Measurements from ENCODE around the gene RPUSD4.

RPUSD4 gene

DNA sequence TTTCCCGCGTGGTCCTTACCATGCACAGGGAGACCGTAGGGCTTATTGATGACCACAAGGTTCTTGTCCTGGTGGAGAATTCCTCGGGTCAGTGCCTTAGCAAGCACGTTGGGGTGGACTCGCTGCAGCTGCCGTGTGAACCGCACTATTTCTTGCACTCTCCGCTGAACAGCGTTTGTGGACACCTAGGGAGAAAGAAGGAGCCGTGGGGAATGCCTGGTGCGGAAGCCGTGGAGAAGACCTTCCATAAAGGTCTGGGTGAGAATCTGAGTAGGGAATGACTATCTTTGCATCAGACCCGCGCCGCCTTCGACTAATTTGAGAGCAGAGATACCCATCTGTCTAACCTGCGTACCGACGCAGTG, 597 bp downstream of the RPUSD4 start:
- DNase-seq: no peak

DNA sequence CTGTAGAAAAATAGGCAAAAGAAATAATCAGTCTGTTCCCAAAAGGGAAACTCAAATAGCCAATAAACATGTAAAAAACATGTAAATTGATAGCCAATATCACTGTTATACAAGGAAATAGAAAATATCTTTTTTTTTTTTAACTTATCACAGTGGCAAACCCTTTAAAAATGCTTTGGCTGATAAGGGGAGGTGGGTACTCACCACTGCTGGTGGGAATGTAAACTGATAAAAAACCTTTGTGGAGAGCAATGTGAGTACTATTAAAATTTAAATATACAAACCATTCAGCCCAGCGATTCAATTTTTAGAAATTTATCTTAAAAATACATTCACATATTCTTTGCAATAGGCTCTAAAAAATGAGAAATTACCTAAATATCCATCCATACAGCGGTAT, 3.6 kb downstream of the RPUSD4 start:
- DNase-seq: no peak

DNA sequence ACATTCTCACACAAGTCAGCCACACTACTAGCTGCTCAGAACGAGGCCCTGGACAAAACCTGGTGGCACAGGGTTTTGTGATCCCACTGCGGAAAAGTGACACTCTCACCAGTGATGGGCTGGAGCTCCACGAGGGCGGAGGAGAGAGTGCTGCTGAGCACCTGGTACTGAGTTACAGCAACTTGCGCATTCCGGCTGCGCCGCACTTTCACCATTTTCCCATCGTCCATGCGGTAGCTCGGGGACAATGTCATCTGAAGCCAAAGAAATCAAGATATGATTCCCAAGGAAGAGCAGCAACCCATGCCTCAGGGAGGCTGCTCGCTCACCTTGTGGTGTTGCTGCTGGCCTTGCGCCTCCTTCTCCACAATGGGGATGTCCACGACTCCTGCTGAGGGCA, 6.1 kb downstream of the RPUSD4 start:
- DNase-seq: no peak

DNA sequence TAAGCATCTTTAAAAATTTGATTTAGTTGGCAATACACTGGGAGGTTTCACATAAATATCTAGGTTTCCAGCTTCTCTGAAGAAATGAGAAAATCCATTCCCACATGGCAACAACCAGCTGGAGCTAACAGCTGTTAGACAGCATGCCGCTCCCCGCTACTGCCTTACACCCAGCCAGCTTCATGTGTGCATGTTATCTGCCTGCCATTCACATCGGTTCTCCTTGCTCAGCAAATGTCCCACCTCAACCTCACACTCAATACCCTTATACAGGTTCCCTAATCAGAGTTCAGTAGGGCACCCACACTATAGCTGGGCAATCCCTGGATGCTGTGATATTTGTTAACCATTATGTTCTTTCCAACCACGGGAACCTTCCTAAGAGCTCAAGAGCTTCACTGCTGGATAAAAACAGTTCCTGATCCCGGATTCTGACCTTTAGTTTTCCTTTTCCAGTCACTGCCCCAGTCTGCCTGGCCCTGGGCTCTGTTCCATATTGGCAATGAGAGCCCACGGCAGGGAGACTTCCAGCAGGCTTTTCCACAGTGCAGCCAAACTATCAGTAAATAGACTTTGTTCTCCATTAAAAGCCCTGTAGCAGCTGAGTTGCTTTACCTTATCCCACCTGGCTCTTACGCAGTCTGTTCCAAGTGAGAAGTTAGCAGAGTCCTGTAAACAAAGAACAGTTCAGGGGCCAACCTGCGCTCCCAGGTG, 8.6 kb downstream of the RPUSD4 start:
- no peak for DNase-seq

DNA sequence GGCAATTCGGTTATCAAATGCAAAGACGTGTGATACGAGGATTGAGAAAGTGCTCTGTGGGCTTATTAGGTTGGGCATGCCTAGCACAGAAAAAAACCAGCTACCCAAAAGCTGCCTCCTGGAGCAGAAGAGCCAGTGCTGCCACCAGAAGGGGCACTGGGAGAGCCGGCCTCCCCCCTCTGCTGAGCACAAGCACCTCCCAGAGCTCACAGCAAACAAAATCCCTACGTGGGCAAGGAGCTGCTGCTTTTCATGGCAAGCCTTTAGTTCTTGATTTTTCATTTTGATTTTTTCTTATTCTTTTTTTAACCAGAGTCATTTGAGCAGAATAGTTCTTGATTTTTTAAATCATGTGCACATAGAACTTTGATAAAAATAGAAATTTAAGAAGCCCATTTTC, 12.8 kb downstream of the RPUSD4 start:
- DNase-seq: no peak

DNA sequence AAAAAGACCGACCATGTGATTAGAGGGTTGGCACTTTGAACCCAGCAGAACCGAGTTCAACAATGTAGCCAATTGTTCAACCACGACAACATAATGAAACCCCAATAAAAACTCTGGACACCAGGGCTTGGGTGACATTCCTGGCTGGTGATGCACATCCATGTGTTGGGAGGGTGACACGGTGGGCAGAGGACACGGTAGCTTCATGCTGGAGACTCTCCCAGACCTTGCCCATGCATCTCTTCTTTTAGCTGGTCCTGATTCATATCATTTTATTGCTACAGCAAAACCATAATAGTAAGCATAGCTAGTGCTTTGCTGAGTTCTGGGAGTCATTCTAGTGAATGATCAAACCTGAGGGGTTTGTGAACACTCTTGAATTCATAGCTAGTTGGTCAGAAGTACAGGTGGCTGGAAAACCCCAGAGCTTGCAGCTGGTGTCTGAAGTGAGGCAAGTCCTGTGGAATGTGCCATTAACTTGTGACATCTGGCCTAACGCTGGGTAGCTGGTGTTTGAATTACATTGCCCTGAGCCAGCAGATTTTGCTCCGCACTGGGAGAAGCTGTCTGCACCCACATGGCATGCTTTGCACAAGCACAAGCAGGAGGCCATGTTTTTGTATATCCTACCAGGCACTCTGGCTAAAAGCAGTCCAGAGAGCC, 14.0 kb downstream of the RPUSD4 start:
- DNase-seq: no peak

DNA sequence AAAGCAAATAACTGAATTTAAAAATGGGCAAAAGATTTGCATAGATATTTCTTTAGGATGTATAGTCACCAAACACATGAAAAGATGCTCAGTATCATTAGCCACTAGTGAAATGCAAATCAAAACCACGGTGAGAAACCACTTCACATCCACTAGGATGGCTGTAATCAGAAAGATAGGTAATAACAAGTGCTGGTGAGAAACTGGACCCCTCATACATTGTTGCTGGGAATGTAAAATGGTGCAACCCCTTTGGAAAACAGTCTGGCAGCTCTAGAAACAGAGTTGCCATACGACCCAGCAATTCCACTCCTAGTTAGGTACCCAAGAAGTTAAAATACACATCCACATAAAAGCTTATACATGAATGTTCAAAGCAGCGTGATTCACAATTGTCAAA, 16.3 kb downstream of the RPUSD4 start:
- DNase-seq: no peak

DNA sequence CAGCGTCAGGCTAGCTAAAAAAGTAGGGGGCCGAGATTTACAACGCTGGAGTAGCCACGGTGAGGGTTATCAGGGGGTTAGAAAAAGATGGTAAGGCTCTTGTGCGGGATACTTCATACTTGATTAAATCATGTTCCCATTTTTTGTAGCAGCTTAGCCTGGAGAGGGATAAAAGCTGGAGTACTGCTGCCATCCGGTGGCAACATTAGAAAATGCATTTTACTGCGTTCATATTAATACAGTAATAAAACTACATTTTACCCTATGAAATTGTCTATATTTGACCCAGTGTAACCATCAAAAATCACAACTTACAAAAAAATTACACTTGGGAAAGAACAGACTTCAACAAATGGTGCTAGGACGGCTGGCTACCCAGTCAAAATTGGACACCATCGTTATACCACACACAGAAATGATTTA, 17.3 kb downstream of the RPUSD4 start:
- peak; percentile 4 for DNase-seq

DNA sequence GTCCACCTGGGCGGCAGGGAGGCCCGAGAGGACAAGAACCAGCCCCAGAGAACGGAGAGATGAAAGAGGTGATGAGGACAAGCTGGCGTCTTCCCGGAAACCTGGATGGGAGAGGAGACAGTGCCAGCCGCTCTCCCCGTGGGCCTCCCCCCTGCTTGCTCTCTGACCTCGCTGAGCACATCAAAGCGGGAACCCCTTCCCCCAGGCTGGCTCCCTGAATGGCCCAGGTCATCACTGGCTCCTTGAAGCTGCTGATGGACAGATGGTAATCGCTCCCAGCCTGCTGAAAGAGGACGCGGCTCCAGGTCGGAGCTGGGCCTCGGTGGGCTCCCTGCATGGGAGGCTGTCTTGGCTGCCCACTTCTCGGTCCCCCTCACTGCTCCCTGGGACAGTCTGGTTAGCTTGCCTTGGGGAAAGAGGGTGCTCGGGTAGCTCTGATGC, 18.4 kb downstream of the RPUSD4 start:
- no peak for DNase-seq

DNA sequence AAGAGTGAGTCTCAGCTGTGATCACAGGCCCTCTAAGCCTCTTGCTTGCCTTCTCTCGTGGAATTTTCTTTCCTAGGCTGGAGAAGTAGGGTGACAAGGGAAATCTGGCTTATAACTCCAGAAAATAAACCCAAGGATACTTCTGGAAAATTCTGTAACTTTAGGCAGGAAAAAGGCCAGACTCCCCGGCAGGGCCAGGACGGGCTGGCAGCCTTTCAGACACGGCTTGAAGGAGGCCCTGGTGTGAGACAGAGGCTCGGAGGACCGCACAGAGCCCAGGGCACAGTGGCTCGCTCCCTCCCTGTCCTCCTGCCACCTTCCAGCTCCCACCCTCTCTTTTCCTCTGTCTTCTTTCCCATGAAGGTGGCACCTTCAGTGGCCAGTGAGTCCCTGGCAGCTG, 19.1 kb downstream of the RPUSD4 start:
- DNase-seq: no peak

DNA sequence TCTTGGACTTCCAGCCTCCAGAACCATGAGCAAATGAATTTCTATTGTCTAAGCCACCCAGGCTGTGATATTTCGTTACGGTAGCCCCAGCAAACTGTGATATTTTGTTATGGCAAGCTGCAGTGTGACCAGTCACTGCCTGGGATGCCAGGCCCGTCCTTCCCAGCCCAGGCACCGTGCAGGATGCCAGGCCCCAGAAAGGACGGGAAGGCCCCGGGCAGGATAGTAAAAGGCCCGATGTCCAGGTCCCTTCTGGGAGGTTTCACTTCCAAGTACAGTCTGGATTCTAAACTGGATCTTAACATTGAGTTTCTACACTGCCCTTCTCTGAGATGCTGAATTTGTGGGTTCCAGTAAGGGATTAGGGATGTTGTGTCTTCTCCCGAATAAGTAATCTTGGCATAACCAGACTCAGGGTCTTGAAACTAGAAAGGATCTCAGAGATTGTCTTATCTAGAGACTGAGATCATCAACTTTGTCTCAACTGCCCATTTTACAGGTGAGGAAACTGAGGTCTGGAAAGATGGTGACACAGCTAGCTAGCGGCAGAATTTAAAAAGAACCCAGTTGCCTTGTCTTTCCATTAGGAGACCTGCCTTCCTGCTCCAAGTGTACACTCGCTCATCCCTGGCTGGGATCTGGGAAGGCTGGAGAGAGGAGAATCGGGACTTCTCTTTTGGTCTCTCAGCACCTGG, 19.9 kb downstream of the RPUSD4 start:
- DNase-seq: no peak

DNA sequence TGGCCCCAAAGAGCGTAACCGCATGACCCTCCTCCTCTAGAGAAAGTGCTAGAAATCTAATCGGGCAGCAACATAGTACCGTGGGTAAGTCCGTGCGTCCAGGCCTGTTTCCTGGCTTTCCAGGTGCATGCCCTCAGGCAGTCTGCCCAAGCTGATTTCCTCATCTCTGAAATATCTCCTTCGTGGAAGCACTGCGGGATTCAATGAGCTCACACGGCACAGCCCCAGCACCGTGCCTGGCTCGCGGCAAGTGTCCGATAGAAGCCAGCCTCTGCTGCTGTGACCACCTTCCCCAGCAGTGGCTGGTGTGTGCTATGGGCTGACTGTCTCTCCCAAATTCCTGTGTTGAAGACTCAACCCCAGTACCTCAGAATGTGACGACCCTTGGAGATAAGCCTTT, 20.7 kb downstream of the RPUSD4 start:
- DNase-seq: no peak

DNA sequence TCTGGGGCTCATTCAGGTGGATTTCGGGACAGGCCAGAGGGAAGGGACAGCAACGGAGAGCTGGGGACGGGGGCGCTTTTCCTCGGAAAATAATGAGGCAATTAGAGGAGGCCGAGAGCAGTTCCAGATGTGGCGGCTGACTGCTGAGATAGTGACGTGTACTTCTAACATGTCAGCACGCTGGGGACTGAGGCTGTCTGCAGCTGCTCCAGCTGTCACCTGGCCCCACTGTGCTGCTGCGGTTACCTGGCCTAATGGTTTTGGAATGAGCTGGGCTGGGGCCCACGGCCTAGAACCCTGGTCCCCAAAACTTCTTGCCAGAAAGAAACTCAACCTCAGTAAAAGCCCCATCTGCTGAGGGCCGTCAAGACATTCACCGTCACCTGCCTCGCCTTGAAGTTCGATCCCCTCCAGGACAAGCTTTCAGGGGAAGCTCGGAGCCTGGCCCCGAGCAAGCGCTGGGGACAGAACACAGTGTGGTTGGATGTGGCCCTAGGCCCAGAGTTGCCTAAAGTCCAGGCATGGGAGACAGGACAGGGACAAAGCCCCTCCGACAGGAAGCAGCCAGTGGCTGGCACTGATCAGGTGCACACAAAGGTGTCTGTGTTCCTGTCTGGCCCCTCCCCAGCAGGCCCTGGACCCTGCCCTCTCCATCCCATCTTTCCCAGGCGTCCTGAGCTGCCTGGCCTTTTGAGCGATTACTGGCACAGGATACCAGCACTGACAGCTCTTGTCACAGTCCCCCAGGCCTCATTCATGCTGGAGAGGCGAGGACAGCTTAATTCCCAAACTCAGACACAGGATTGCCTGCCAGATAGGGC, 22.1 kb downstream of the RPUSD4 start:
- no peak for DNase-seq

DNA sequence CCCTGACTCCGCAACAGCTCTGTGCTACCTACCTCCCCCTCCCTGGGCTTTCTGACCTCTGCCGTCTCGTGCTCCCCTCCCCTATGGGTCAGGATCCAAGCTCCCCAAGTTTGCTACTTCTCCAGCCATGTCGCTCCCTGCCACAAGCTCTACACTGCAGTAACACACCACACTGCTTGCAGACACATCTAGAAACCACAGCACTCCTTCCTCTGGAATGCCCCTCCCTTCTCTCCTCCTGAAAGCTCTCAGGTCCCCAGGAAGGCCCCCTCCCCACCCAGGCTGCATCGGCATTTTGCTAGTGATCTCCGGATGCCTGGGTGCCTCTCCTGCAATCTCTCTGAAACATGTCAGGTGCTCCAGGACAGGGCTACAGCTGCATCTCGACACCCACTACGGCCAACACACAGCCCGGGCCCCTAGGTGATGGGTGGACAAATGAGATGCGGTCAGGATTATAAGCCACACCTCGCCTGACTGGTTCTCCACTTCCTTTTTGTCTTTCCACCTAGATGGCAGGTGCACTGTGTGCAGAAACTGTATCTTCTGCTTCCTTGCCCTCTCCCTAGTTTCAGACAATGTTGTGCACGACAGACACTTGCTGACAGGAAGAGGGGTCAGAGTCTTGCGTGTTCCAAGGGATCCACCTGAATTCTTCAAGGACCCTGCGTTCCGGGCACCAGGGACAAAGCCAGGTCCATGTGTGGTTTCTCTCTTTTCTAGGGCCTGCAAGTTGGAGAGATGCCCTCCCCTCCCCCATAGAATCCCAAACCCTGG, 22.9 kb downstream of the RPUSD4 start:
- no peak for DNase-seq

DNA sequence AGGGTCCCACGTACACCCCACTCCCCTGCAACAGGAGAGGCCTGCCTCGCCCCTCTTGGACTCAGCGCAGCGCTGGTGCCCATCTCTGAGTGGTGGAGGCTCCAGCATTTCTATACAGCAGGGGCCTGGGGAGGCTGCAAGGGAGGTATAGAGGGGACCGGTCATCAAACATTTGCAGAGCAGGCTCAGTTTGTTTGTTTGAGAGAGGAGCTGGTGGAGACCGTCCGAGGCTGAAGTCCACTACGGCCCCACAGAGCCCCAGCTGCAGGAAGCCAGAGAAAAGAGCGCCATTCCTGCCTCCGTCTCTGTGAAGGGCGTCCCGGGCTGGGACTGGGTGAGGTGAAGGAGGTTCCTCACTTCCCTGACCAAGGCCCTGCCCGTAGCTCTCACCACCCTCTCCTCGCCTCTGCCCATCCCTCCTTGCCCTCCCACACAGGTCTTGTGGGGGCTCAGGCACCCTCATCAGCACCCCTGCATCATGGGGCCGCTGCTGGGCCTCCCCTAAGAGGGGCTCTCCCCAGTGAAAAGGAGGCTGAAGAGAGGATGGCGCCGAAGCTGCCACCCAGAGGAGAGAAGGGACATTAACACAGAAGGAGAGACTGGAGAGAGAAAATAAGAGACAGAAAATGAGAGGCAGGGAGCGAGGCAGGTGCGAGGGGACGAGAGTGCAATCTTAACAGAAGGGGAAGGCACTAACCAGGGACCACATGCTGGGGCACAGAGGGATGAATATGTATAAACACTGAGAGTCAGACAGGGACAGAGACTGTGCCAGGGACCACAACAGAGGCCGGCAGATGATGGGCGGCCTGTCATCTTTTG, 24.5 kb downstream of the RPUSD4 start:
- no peak for DNase-seq

DNA sequence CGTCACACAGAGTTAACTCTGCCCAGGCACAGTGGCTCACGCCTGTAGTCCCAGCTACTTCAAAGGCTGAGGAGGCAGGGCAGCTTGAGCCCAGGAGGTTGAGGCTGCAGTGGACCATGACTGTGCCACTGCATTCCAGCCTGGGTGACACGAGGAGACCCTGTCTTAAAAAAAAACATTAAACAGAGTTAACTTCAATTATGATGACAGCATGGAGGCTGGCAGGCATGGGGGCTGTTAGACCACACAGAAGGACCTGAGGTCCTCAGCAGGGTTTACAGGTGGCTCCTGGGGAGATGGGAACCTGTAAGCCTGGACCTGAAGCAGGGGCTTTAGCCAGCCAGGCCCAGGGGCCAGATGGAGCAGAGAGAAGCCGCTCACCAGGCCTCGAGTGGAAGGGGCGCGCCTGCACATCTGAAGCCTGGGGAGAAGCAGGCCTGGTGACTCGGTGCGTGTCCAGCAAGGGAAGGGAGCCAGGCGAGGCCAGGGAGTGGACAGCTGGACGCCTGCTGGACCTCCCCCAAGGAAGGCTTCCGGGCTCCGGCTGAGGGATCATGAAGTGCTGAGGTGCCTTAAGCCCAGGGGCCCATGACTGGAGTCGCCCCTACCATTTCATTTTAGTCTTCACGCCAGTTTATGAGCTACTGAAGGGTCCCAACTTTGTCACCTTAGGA, 25.3 kb downstream of the RPUSD4 start:
- no peak for DNase-seq

DNA sequence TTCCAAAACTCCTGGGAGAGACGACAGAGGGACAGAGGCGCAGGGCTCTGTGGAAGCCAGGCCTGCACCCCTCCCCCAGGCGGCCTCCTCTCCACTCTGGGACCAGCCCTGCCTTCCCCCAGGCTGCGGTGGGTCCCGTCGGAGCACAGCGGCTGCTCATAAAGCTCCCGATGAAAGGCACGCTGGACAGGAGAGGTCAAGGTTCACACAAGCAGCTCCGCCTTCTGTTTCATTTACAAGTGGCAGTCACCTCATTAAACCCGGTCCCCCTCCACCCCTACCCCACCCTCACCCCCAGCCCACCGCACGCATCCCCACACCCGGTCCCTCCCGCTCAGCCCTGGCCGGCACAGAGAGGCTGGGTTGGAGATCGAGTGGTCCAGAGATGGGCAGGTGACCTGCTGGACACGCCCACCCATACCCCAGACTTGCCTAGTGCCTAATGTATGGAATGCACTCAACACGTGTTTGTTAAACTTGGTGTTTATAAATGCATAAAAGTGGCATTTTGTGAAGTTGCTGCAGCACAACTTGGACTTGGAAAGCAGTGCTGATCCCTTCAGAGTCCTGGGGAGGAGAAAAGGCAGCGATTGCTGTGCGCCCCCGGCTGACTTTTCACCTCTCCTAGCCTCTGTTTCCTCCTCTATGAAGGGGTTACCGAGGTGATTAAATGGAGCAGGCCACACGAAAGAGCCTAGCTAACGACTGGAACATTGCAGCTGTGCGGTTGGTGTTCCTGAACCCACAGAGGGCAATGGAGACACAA, 26.0 kb downstream of the RPUSD4 start:
- DNase-seq: no peak

DNA sequence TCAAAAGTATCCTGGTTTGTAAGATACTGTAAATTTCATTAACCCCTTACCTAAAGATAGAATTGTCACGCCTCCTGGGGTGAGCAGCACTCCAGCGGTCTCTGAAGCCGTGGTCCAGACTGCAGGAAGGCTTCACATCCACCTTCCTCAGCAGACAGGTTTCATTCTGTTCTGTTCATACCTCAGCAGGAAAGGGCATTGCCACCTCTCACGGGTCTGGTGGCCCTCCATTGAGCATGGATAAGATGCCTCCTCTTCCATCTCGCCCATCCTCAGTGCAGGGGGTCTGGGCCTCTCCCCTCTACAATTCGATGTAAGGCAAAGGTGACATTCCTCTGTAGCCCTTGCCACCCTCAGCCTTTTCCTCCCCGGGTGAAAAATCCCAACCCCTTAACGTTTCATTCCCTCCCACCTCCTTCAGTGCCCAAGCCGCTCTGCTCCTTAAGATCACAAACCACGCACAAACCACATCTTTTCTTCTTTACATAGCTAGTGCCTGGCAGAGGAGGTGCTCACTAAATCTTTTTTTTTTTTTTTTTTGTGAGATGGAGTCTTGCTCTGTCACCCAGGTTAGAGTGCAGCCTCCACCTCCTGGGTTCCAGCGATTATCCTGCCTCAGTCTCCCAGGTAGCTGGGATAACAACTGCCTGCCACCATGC, 28.5 kb downstream of the RPUSD4 start:
- no peak for DNase-seq

DNA sequence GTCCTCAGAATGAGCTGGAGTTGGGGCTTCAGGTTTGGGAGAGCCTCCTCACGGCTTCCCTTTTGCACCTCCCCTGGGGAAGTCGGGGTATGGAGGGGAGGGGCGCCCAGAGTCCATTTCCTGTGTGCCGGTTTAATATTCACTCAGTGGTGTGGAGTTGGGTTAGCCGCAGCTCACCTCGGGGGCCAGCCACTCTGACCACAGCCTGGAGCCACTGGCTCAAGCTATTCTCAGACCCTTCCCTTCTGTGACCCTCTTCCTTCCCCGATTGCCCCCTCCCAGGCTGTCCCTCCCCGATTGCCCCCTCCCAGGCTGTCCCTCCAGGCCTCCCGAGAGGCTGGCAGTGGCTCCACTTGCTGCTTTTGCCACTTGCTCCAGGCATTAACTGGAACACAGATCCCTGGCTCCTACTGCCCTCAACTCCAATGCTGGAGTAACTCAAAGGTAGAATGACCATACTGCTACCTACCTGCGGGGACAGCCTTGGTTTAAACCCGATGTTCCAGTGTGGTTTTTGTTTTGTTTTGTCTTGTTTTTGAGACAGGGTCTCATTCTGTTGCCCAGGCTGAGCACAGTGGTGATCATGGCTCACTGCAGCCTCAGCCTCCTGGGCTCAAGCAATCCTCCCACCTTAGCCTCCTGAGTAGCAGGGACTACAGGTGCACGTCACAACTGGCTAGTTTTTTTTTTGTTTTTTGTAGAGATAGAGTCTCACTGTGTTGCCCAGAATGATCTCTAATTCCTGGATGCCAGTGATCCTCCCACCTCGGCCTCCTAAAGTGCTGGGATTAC, 29.3 kb downstream of the RPUSD4 start:
- no peak for DNase-seq
